Activated CD4-positive, alpha-beta T cell treated with anti-CD3 and anti-CD28 coated beads, Interleukin-2, amount 50 U/mL, for 24 hours (primary cell): ENCODE measurements around the gene PGAP6.
"Not testable (repeated sequence)": the region's sequence is repeated elsewhere in the genome, so short reads cannot be mapped to it uniquely, and the experiment has no call there.

ENCODE experiments used
- DNase-seq, 2 donors: peaks; one replicate each; pipeline ENCODE4 v3.0.0-alpha.2; 2020; ENCODE audit warnings: low read depth in 1 of 2, low spot score in 1 of 2

Gene PGAP6

DNA sequence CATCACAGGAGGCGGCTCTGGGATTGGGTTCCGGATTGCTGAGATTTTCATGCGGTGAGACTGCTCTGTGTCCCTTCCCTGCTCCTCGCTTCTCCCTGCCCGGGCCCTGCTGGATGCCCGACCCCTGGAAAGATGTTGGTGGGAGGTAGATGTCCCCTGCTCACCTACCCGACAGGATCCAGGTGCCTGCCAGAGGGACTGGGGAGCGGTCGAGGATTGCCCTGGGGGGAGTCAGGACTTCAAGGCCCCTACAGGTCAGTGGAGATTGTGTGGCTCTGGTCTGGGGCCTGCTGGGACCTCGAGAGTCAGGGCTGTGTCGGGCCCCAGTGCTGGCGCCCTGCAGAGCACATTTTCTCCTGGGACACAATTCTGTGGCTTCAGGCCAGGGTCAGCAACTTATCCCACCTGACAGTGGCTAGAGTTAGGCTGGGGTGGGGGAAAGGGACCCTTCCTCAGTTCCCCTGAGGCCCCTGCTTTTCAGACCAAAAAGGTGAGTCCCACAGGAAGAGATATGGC lies 23.3 kb upstream of the PGAP6 start:
- no peak for DNase-seq

GRCh38 chr16:401468-402348 lies 19.9 kb upstream of the PGAP6 start, which contains the start of gene DECR2:
Gene DECR2, plus strand, starts transcription at chr16:401885. Its CDS starts 79 bp downstream, at chr16:401964.
- peak; percentile 97 to 99 for DNase-seq

GRCh38 chr16:400061-400591 lies 18.3 kb upstream of the PGAP6 start:
- no peak for DNase-seq

DNA sequence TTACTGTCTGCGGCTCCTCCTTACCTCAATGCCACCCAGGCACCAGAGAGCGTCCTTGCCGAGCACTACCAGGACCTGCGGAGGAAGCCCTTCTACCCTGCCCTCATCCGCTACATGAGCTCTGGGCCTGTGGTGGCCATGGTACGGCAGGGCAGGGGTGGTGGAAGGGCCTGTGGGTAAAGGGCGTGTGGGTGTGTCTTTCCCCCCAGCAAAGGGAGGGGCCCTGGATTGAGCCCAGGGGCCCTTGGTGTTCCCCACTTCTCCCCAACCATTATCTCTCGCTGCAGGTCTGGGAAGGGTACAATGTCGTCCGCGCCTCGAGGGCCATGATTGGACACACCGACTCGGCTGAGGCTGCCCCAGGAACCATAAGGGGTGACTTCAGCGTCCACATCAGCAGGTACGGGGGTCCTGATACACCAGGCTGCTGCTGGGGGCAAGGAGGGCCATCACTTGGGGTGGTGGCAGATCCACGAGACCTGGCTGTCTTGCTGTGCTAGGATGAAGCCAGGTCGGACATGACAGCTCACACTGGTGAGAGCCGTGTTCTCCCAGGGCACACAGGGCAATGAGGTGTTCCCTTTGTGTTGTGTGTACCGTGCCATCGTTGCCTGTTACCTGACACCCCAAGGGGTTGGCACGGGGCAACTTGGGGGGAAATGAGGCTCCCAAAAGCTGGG lies 17.7 kb upstream of the PGAP6 start:
- no peak for DNase-seq

- DNase-seq: no peak
Measured at GRCh38 chr16:398561-399339, 17.0 kb upstream of the PGAP6 start.

DNA sequence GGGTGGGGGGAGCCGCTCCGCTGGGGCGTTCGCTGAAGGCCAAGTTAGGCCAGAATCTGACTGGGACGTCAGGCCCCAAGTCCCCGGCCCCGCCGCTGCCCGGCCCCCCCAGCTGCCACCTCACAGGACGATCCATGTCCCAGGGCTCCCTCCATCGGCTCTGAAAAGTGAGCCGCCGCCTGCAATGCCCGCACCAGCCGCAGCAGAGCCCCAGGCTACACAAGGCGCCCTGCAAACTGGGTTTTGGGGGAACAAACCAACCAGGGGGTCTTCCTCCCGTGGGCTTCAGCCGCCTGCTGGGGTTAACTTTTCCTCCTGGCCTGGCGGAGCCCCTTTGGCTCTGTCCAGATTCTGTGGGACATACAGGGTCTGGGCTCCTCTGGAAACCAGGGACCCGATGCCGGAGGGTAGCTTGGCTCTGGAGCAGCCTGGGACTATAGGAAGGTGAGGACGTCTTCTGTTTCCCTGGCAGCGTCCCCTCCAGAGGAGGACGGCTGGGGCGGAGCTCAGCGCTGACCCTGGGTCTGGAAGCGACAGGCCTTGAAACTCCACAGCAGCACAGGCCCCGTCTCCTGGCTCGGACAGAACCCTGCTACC lies 16.1 kb upstream of the PGAP6 start:
- DNase-seq: no peak

- no peak for DNase-seq
Measured at GRCh38 chr16:397135-397661, 15.4 kb upstream of the PGAP6 start, which contains the start of gene NME4. Gene NME4, plus strand, starts transcription at chr16:397199. Its CDS starts 24 bp downstream, at chr16:397223.

DNA sequence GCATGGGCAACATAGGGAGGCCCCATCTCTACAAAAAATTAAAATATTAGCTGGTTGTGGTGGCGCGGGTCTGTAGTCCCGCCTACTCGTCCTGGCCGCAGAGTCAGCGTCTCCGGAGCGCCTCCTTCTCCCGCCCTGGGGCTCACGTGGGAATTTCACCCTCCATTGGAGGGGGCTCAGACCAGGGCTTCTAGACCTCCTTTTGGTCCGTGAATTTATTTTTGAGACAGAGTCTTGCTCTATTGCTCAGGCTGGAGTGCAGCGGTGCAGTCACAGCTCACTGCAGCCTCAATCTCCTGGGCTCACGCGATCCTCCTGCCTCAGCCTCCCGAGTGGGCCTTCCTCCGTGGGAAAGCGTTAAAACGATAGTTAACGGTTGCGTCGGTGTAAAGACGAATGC lies 14.8 kb upstream of the PGAP6 start:
- DNase-seq: no peak

- no peak for DNase-seq
Measured at GRCh38 chr16:396199-396598, 14.4 kb upstream of the PGAP6 start.

DNA sequence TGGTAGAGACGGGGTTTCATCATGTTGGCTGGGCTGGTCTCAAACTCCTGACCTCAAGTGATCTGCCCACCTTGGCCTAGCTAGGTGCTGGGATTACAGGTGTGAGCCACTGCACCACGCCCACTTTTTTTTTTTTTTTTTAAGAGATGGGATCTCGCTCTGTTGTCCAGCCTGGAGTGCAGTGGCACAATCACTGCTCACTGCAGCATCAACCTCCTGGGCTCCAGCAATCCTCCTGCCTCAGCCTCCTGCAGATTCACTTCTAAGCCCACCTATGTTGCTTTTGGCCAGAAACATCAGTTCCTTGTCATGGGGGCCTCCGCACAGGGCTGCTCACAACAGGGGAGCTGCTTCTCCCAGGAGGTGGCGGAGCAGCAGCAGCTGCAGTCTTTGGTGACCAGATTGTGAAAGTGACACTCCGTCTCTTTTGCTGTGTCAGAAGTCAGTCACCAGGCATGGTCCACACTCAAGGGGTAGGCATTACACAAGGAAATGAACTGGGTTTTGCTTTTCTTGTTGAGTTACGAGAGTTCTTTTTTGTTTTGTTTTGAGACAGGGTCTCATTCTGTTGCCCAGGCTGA lies 10.8 kb upstream of the PGAP6 start:
- no peak for DNase-seq

- DNase-seq: peak; percentile 58 to 68
Measured at GRCh38 chr16:391885-392335, 10.1 kb upstream of the PGAP6 start.

DNA sequence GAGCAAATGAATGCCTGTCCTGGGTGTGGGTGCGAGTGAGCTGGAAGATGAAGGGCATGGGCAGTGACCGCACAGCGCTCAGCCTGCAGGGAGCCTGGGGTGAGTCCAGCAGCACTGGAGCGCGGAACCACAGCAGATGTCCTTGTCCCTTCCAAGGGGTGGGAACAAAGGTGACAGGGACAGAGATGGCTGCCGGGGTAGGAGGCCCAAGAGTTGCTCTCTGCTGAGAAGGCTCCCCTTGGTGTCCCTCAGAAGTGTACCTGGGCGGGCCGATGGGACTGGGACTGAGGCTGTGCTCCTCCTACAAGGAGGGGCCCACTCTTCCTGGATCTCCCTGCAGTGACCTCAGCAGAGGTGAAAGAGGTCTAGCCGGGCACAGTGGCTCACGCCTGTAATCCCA lies 7.6 kb upstream of the PGAP6 start:
- DNase-seq: no peak

DNA sequence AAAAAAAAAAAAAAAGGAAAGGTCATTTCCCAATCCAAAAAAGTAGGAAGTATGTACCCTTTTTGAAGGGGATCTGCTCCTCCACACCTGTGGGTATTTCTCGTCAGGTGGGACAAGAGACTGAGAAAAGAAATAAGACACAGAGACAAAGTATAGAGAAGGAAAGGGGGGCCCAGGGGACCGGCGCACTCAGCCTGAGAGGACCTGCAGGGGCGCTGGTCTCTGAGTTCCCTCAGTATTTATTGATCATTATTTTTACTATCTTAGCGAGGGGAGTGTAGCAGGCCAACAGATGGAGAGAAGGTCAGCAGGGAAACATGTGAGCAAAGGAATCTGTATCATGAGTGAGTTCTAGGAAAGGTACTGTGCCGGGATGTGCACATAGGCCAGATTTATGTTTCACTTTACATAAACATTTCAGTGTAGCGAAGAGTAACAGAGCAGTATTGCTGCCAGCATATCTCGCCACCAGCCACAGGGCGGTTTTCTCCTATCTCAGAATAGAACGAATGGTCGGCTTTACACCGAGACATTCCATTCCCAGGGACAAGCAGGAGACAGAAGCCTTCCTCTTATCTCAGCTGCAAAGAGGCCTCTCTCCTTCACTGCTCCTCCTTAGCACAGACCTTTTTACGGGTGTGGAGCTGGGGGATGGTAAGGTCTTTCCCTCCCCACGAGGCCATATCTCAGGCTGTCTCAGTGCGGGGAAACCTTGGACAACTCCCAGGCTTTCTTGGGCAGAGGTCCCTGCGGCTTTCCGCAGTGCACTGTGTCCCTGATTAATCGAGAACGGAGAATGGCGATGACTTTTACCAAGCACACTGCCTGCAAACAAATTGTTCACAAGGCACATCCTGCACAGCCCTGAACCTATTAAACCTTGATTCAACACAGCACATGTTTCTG lies 6.2 kb upstream of the PGAP6 start:
- not testable (repeated sequence) for DNase-seq

- no peak for DNase-seq
Measured at GRCh38 chr16:386641-387156, 4.9 kb upstream of the PGAP6 start.

- DNase-seq: no peak
Measured at GRCh38 chr16:383326-384051, 1.7 kb upstream of the PGAP6 start.

GRCh38 chr16:381012-381788 lies 578 bp downstream of the PGAP6 start:
- no peak for DNase-seq

GRCh38 chr16:380762-381011 lies 1.1 kb downstream of the PGAP6 start:
- DNase-seq: no peak
